ENCODE results near the gene CREB3. TPM values are rescaled to one million over a fixed set of nuclear protein-coding genes. Genes with fewer than 3 reads are reported as not detected.

CREB3 gene
- total and polyA plus RNA-seq, 2 donors from 2014 or later = 40.5 to 52.0 TPM

DNA sequence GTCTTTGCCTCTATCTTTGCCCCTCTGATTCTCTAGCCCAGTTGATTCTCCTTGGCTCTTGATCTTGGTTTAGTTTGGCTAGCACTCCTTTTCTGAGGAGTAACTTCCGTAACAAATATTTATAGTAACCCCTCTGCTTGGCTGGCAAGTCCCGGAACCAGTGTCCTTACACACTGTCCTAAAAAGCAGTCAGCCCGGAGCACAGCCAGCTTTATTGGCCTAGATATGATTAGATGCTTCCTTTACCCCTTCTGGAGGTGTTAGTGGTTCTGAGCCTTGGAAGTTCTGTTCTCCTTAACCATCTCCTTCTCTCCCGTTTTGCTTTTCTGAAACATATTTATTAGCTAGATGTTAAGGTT, 38.6 kb downstream of the CREB3 start:
- Histone ChIP-seq H3K36me3 (ENCODE audit: control insufficient read depth in 2 of 3, insufficient read depth in 3 of 3, low read length in 3 of 3) (no peaks in the 10 kb centered on the region), H3K27me3 (ENCODE audit: control insufficient read depth, insufficient read depth, low read length) (no peaks in the 10 kb centered on the region), H3K27ac (ENCODE audit: low read depth in 2 of 2, low read length in 2 of 2) (peak overlapping the region in 1 of 2 donors; percentile 46), H3K9me3 (ENCODE audit: control insufficient read depth in 2 of 3, insufficient read depth in 1 of 3, low read length in 3 of 3) (no peaks in the 10 kb centered on the region), H3K4me1 (ENCODE audit: control insufficient read depth in 2 of 3, insufficient read depth in 2 of 3, low read depth in 1 of 3, low read length in 3 of 3) (peaks cover 0 to 17% (median 6%) of the 10 kb centered on the region in 3 donors), H3K4me3 (ENCODE audit: low read length in 3 of 3) (no peak overlapping the region), H3K9ac (ENCODE audit: low read length in 3 of 3) (no peak overlapping the region)
- TF ChIP-seq, protein P1, sequence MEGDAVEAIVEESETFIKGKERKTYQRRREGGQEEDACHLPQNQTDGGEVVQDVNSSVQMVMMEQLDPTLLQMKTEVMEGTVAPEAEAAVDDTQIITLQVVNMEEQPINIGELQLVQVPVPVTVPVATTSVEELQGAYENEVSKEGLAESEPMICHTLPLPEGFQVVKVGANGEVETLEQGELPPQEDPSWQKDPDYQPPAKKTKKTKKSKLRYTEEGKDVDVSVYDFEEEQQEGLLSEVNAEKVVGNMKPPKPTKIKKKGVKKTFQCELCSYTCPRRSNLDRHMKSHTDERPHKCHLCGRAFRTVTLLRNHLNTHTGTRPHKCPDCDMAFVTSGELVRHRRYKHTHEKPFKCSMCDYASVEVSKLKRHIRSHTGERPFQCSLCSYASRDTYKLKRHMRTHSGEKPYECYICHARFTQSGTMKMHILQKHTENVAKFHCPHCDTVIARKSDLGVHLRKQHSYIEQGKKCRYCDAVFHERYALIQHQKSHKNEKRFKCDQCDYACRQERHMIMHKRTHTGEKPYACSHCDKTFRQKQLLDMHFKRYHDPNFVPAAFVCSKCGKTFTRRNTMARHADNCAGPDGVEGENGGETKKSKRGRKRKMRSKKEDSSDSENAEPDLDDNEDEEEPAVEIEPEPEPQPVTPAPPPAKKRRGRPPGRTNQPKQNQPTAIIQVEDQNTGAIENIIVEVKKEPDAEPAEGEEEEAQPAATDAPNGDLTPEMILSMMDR (IDR thresholded peaks at IDR 0.05; ENCODE audit: borderline replicate concordance, extremely low read depth, insufficient read depth) = no peak
- FAIRE-seq (no peak), DNase-seq (no peak)
- intact Hi-C loops (cut with DNase I) = no loop called here

DNA sequence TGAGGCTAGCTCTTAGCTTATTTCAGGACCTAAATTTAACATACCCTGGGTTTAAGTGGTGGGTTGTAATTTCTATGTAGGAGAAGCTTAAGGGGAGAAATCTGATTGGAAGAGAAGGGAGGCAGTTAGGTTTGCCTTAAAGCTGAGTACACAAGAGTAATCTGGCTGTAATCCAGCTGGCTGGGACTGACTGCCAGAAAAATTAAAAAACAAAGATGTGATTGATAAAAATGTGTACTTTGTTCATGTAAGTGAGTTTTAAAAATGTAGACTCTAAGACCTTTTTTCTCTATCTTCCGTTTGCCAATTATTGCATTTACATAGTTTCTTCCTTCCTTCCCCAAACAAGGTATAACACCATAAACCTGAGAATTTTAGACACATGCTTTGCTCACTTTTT, 39.1 kb downstream of the CREB3 start:
- no peaks in the 10 kb centered on the region for H3K27me3 ChIP-seq (ENCODE audit: control insufficient read depth, insufficient read depth, low read length)
- intact Hi-C loops (cut with DNase I) = no loop called here
- TF ChIP-seq, protein P1 (IDR thresholded peaks at IDR 0.05; ENCODE audit: borderline replicate concordance, extremely low read depth, insufficient read depth) = no peak
- H3K4me1 ChIP-seq (ENCODE audit: control insufficient read depth in 2 of 3, insufficient read depth in 2 of 3, low read depth in 1 of 3, low read length in 3 of 3) = peaks cover 0 to 17% (median 6%) of the 10 kb centered on the region in 3 donors
- H3K9me3 ChIP-seq (ENCODE audit: control insufficient read depth in 2 of 3, insufficient read depth in 1 of 3, low read length in 3 of 3) = no peaks in the 10 kb centered on the region
- H3K9ac ChIP-seq (ENCODE audit: low read length in 3 of 3) = no peak overlapping the region
- peak in 2 of 5 donors; percentile 53 to 77 for DNase-seq
- no peak for FAIRE-seq
- peak overlapping the region in 1 of 2 donors; percentile 46 for H3K27ac ChIP-seq (ENCODE audit: low read depth in 2 of 2, low read length in 2 of 2)
- no peaks in the 10 kb centered on the region for H3K36me3 ChIP-seq (ENCODE audit: control insufficient read depth in 2 of 3, insufficient read depth in 3 of 3, low read length in 3 of 3)
- no peak overlapping the region for H3K4me3 ChIP-seq (ENCODE audit: low read length in 3 of 3)

DNA sequence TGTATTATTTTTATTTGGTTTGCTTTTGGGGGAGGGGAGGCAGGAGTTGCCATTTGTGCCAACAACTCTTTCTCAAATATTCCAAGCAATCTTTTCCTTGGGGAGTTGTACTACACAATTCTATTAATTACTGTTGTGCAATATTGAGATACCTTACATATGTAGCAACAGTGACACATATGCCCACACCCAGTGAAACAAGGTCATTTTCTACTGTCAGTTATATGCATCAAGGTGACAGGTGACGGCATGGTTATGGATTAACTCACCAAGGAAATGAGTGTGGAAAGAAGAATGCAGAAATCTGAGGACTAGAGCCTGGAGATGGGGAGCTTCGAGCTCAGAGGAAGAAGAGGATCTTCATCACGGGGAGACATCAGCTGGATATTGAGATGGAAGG, 39.5 kb downstream of the CREB3 start:
- Histone ChIP-seq H3K9ac (ENCODE audit: low read length in 3 of 3) (no peak overlapping the region), H3K4me3 (ENCODE audit: low read length in 3 of 3) (no peak overlapping the region), H3K27me3 (ENCODE audit: control insufficient read depth, insufficient read depth, low read length) (no peaks in the 10 kb centered on the region), H3K27ac (ENCODE audit: low read depth in 2 of 2, low read length in 2 of 2) (no peak overlapping the region), H3K36me3 (ENCODE audit: control insufficient read depth in 2 of 3, insufficient read depth in 3 of 3, low read length in 3 of 3) (no peaks in the 10 kb centered on the region), H3K9me3 (ENCODE audit: control insufficient read depth in 2 of 3, insufficient read depth in 1 of 3, low read length in 3 of 3) (no peaks in the 10 kb centered on the region), H3K4me1 (ENCODE audit: control insufficient read depth in 2 of 3, insufficient read depth in 2 of 3, low read depth in 1 of 3, low read length in 3 of 3) (peaks cover 0 to 17% (median 6%) of the 10 kb centered on the region in 3 donors)
- TF ChIP-seq, protein P1 (IDR thresholded peaks at IDR 0.05; ENCODE audit: borderline replicate concordance, extremely low read depth, insufficient read depth) = no peak
- no peak for FAIRE-seq
- intact Hi-C loops (cut with DNase I) = no loop called here
- DNase-seq = no peak
